Measurements from ENCODE around the gene GPATCH8. TPM values are rescaled to one million over a fixed set of nuclear protein-coding genes. Genes with fewer than 3 reads are reported as not detected.
"Not testable (repeated sequence)": the region's sequence is repeated elsewhere in the genome, so short reads cannot be mapped to it uniquely, and the experiment has no call there.

Gene GPATCH8
- total and polyA plus RNA-seq, 7 experiments from 2014 or later = 40.2 to 88.5 (median 67.6) TPM

DNA sequence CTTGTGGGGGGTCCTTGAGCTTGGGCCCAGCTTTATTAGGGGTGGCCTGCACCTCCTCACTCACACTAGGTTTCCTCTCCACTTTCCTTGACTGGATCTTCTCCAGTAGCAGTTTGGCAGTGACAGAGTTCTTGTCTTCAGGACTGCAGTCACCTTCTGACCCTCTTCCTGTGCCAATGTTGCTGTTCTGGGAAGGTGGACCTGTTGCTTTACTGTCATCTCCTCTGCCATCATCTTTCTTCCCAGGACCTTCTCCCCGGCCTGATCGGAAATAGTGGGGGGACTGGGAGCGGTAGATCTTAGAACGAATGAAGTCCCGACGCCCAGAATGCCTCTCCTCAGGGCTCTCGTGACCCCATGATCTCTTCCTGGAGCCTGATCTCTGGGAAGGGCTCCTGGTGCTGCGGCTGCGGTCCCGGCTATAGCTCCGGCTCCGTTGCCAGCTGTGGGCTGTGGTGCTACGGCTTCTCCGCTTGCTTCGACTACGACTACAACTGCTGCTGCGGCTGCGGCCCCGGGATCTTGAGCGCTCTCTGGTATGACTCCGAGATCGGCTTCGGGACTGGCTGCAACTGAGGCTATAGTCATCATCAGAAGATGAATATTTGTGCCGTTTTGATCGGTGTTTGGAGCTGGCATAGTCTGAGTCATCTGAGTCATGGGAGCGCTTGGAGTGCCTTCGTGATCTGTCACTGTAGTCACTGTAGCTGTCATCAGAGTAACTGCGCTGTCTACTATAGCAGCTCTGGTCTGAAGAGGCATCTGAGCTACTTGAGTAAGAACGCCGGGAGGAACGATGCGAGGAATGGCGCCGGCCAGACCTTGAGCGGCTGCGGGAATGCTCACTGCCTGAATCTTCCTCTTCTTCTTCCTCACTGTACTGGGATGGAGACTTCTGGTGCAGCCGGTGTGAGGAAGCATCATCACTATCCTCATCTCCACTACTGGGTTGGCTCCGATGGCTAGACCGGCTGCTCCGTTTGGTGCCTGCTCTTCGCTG lies 104.2 kb downstream of the GPATCH8 start:
- H3K4me1 ChIP-seq (ENCODE audit: control insufficient read depth in 2 of 2, insufficient read depth in 2 of 2, low read length in 2 of 2) = no peaks in the 10 kb centered on the region
- peaks cover 9 to 59% (median 12%) of the 10 kb centered on the region in 3 experiments for H3K36me3 ChIP-seq (ENCODE audit: control insufficient read depth in 2 of 3, insufficient read depth in 3 of 3, low read length in 3 of 3)
- Mint-ChIP-seq H3K27me3 (no peaks in the 10 kb centered on the region), H3K4me1 (peaks cover 0 to 6% (median 0%) of the 10 kb centered on the region in 7 donors), H3K36me3 (peaks cover 9 to 54% (median 21%) of the 10 kb centered on the region in 5 donors), H3K27ac (peak overlapping the region in 3 of 9 donors; percentile 26 to 71 (median 62)), H3K4me3 (no peak overlapping the region), H3K9me3 (no peaks in the 10 kb centered on the region)
- no peaks in the 10 kb centered on the region for H3K9me3 ChIP-seq (ENCODE audit: control insufficient read depth in 2 of 3, low read length in 3 of 3)
- CTCF ChIA-PET = no interaction called here
- H3K27ac ChIP-seq (ENCODE audit: low read depth, low read length) = no peak overlapping the region
- H3K27me3 ChIP-seq (ENCODE audit: control insufficient read depth in 2 of 2, insufficient read depth in 2 of 2, low read length in 2 of 2) = no peaks in the 10 kb centered on the region
- H3K4me3 ChIP-seq (ENCODE audit: low read length) = no peak overlapping the region
- ATAC-seq (no peak), DNase-seq (no peak)
- intact Hi-C loops (cut with micrococcal nuclease) = no loop called here
- POLR2A ChIA-PET = no interaction called here

DNA sequence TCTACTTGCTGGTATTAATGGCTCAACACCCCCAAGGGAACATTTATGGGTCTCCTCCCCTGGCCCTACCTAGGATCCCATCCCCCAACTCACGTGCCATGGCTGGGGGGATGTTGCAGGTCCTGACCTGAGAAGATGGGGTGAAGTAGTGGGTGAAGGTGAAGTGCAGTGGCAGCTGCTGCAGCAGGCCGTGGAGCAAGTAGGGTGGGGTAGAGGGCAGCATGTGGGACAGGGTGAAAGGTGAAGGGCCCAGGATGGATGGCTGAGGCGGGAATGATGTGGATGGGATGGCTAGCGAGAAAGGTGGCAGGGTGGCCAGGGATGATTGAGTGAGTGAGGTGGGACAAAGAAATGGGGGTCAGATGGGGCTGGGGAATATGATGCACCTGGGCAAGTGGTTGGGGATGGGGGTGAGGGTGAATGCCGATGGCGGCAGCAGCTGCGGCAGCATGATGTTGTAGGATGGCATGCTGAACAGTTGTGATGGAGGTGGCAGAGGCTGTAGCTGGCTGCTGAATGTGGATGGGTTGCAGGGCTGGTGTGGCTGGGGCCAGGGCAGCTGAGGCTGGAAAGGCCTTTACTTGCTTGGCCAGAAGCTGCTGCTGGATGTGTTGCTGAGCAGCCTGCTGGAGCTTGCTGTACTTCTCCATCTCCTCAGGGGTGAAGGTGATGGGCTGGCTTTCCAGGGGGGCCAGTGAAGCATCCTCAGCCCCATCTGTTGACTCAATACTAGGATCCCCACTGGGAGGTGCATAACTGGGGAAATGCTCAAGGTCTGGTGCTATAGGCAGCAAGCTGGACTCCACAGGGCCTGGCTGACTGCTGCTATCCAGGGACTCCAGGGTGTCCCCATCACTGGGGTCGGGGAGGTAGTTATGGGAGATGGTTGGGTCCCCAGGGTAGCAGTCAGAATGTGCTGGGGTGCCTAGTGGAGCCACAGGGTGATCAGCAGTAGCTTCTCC lies 105.4 kb downstream of the GPATCH8 start:
- Histone ChIP-seq H3K9me3 (ENCODE audit: control insufficient read depth in 2 of 3, low read length in 3 of 3) (no peaks in the 10 kb centered on the region), H3K27me3 (ENCODE audit: control insufficient read depth in 2 of 2, insufficient read depth in 2 of 2, low read length in 2 of 2) (no peaks in the 10 kb centered on the region), H3K4me1 (ENCODE audit: control insufficient read depth in 2 of 2, insufficient read depth in 2 of 2, low read length in 2 of 2) (no peaks in the 10 kb centered on the region), H3K4me3 (ENCODE audit: low read length) (no peak overlapping the region), H3K27ac (ENCODE audit: low read depth, low read length) (no peak overlapping the region), H3K36me3 (ENCODE audit: control insufficient read depth in 2 of 3, insufficient read depth in 3 of 3, low read length in 3 of 3) (peaks cover 8 to 48% (median 12%) of the 10 kb centered on the region in 3 experiments)
- CTCF ChIA-PET = no interaction called here
- DNase-seq (no peak), ATAC-seq (no peak)
- H3K36me3 Mint-ChIP-seq = peaks cover 9 to 53% (median 20%) of the 10 kb centered on the region in 5 donors
- H3K4me1 Mint-ChIP-seq = peaks cover 0 to 9% (median 0%) of the 10 kb centered on the region in 7 donors
- no peak overlapping the region for H3K4me3 Mint-ChIP-seq
- peak overlapping the region in 1 of 9 donors; percentile 41 for H3K27ac Mint-ChIP-seq
- POLR2A ChIA-PET = no interaction called here
- intact Hi-C loops (cut with micrococcal nuclease) = no loop called here
- H3K9me3 Mint-ChIP-seq = peaks cover 0 to 5% (median 0%) of the 10 kb centered on the region in 11 donors
- no peaks in the 10 kb centered on the region for H3K27me3 Mint-ChIP-seq

DNA sequence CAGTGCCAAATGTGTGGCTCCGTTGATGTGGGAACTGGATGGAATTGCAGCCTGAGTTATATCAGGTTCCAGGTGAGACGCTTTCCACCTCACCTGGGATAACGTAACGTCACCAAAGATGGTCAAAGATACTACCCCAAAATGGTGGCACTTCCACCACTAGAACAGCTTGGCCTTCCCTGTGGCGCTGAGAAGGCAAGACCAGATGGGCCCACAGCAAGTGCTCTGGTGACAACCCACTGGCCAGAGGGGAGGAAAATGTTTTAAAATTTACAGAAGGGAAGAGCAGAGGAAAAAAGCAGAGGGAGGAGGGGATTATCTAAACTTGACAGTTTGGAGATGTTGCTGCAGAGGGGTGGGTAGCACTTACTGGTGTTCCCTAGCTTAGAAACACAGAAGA lies 106.3 kb downstream of the GPATCH8 start:
- H3K36me3 Mint-ChIP-seq = peaks cover 7 to 47% (median 14%) of the 10 kb centered on the region in 5 donors
- H3K4me1 Mint-ChIP-seq = peaks cover 0 to 6% (median 0%) of the 10 kb centered on the region in 7 donors
- intact Hi-C loops (cut with micrococcal nuclease) = no loop called here
- Histone ChIP-seq H3K4me1 (ENCODE audit: control insufficient read depth in 2 of 2, insufficient read depth in 2 of 2, low read length in 2 of 2) (no peaks in the 10 kb centered on the region), H3K27ac (ENCODE audit: low read depth, low read length) (no peak overlapping the region), H3K27me3 (ENCODE audit: control insufficient read depth in 2 of 2, insufficient read depth in 2 of 2, low read length in 2 of 2) (no peaks in the 10 kb centered on the region), H3K36me3 (ENCODE audit: control insufficient read depth in 2 of 3, insufficient read depth in 3 of 3, low read length in 3 of 3) (peaks cover 8 to 43% (median 12%) of the 10 kb centered on the region in 3 experiments), H3K4me3 (ENCODE audit: low read length) (no peak overlapping the region), H3K9me3 (ENCODE audit: control insufficient read depth in 2 of 3, low read length in 3 of 3) (no peaks in the 10 kb centered on the region)
- ChIA-PET CTCF (no interaction called here), POLR2A (no interaction called here)
- no peak overlapping the region for H3K4me3 Mint-ChIP-seq
- DNase-seq (no peak), ATAC-seq (no peak)
- H3K27ac Mint-ChIP-seq = no peak overlapping the region
- H3K27me3 Mint-ChIP-seq = no peaks in the 10 kb centered on the region
- peaks cover 0 to 5% (median 0%) of the 10 kb centered on the region in 11 donors for H3K9me3 Mint-ChIP-seq

GRCh38 chr17:44394833-44395232 lies 108.4 kb downstream of the GPATCH8 start:
- no peak for DNase-seq
- H3K36me3 Mint-ChIP-seq = peaks cover 6 to 29% (median 9%) of the 10 kb centered on the region in 5 donors
- peaks cover 0 to 9% (median under 1%) of the 10 kb centered on the region in 7 donors for H3K4me1 Mint-ChIP-seq
- Histone ChIP-seq H3K9me3 (ENCODE audit: control insufficient read depth in 2 of 3, low read length in 3 of 3) (no peaks in the 10 kb centered on the region), H3K27me3 (ENCODE audit: control insufficient read depth in 2 of 2, insufficient read depth in 2 of 2, low read length in 2 of 2) (no peaks in the 10 kb centered on the region), H3K4me3 (ENCODE audit: low read length) (no peak overlapping the region), H3K27ac (ENCODE audit: low read depth, low read length) (no peak overlapping the region), H3K4me1 (ENCODE audit: control insufficient read depth in 2 of 2, insufficient read depth in 2 of 2, low read length in 2 of 2) (no peaks in the 10 kb centered on the region), H3K36me3 (ENCODE audit: control insufficient read depth in 2 of 3, insufficient read depth in 3 of 3, low read length in 3 of 3) (peaks cover 0 to 25% (median 6%) of the 10 kb centered on the region in 3 experiments)
- POLR2A ChIA-PET = no interaction called here
- H3K27ac Mint-ChIP-seq = peak overlapping the region in 1 of 9 donors; percentile 36
- CTCF ChIA-PET = no interaction called here
- peaks cover 0 to 5% (median 0%) of the 10 kb centered on the region in 11 donors for H3K9me3 Mint-ChIP-seq
- H3K4me3 Mint-ChIP-seq = no peak overlapping the region
- intact Hi-C loops (cut with micrococcal nuclease) = no loop called here
- H3K27me3 Mint-ChIP-seq = peaks cover 0 to 1% (median 0%) of the 10 kb centered on the region in 5 donors
- no peak for ATAC-seq

DNA sequence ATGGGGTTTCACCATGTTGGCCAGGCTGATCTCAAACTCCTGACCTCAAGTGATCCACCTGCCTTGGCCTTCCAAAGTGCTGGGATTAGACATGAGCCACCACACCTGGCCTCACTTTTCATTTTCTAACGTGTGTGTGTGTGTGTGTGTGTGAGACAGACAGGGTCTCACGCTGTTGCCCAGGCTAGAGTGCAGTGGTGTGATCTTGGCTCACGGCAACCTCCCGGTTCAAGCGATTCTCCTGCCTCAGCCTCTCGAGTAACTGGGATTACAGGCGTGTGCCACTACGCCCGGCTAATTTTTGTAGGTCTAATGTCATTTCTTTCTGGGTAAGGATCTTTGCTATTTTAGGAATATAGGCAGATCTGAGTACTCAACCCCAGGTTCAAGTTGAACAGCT lies 109.1 kb downstream of the GPATCH8 start:
- ATAC-seq; H3K9me3 ChIP-seq (ENCODE audit: control insufficient read depth in 2 of 3, low read length in 3 of 3); POLR2A ChIA-PET; DNase-seq; H3K27me3 Mint-ChIP-seq; H3K27me3 ChIP-seq (ENCODE audit: control insufficient read depth in 2 of 2, insufficient read depth in 2 of 2, low read length in 2 of 2); H3K4me1 ChIP-seq (ENCODE audit: control insufficient read depth in 2 of 2, insufficient read depth in 2 of 2, low read length in 2 of 2); H3K4me3 Mint-ChIP-seq; H3K27ac ChIP-seq (ENCODE audit: low read depth, low read length); H3K9me3 Mint-ChIP-seq; H3K4me3 ChIP-seq (ENCODE audit: low read length); intact Hi-C loops (cut with micrococcal nuclease): not testable (repeated sequence)
- H3K36me3 ChIP-seq (ENCODE audit: control insufficient read depth in 2 of 3, insufficient read depth in 3 of 3, low read length in 3 of 3) = peaks cover 0 to 18% (median 0%) of the 10 kb centered on the region in 3 experiments
- CTCF ChIA-PET = interaction anchor here (0.7 kb wide), 1 partner anchor 1610 kb away, joined by 3 read pairs; no protein-coding TSS in a partner anchor
- H3K27ac Mint-ChIP-seq = peak overlapping the region in 1 of 9 donors; percentile 9
- peaks cover 2 to 24% (median 6%) of the 10 kb centered on the region in 5 donors for H3K36me3 Mint-ChIP-seq
- H3K4me1 Mint-ChIP-seq = peaks cover 0 to 16% (median 6%) of the 10 kb centered on the region in 7 donors

DNA sequence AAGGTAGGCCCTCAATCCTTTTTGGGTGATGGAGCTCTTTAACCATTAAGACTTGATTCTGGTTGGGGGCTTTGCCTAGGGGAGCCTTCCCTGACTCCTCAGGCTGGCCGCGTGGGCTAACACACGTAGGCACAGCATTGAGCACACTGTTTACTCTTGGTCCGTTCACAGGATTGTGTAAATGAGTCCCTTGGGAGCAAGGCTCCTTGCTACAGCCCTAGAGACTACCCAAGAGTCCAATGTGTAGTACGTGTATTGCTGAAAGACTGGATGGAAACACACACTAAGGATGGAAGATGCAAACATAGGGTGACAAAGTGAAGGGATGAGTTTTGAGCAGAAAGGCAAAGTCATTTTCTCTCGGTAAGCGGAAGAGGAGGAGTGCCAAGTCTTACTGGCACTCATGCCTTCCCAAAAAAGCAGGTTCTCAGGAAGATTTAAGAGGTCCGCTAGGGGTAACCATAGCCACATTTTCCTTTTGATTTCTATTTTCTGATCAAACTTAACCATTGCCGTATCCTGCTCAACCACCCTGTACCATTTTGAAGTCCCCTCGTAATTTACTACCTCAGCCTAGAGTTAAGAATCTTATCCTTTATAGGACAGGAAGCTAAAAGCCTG lies 112.8 kb downstream of the GPATCH8 start:
- H3K27ac ChIP-seq (ENCODE audit: low read depth, low read length) = no peak overlapping the region
- Mint-ChIP-seq H3K36me3 (peaks cover 0 to 7% (median 0%) of the 10 kb centered on the region in 5 donors), H3K4me3 (no peak overlapping the region), H3K9me3 (peaks cover 0 to 5% (median 0%) of the 10 kb centered on the region in 11 donors), H3K27me3 (peaks cover 4 to 15% (median 13%) of the 10 kb centered on the region in 5 donors), H3K27ac (no peak overlapping the region), H3K4me1 (peaks cover 5 to 20% (median 12%) of the 10 kb centered on the region in 7 donors)
- no peak for DNase-seq
- no peak for ATAC-seq
- H3K36me3 ChIP-seq (ENCODE audit: control insufficient read depth in 2 of 3, insufficient read depth in 3 of 3, low read length in 3 of 3) = no peaks in the 10 kb centered on the region
- H3K9me3 ChIP-seq (ENCODE audit: control insufficient read depth in 2 of 3, low read length in 3 of 3) = no peaks in the 10 kb centered on the region
- H3K4me1 ChIP-seq (ENCODE audit: control insufficient read depth in 2 of 2, insufficient read depth in 2 of 2, low read length in 2 of 2) = peaks cover 4 to 7% of the 10 kb centered on the region in 2 donors
- no peak overlapping the region for H3K4me3 ChIP-seq (ENCODE audit: low read length)
- no peaks in the 10 kb centered on the region for H3K27me3 ChIP-seq (ENCODE audit: control insufficient read depth in 2 of 2, insufficient read depth in 2 of 2, low read length in 2 of 2)
- intact Hi-C loops (cut with micrococcal nuclease) = no loop called here
- ChIA-PET POLR2A (interaction anchor here (1.5 kb wide), 1 partner anchor 10 kb away, joined by 4 read pairs; no protein-coding TSS in a partner anchor), CTCF (no interaction called here)
